Endodermal cell (in vitro differentiated cells): ENCODE data around the gene FNDC5. TPM values are rescaled to one million over a fixed set of nuclear protein-coding genes. Genes with fewer than 3 reads are reported as not detected.

Experiments
- DNase-seq: peaks from one replicate; pipeline ENCODE4 v3.0.0-alpha.2; 2017
- H3K27ac ChIP-seq: 2 replicates; pipeline ENCODE4 v1.5.1; 2013; ENCODE audit warnings: mild to moderate bottlenecking, low read depth, low read length, moderate library complexity
- H3K27me3 ChIP-seq: 2 replicates; pipeline ENCODE4 v1.6.1; 2013; ENCODE audit warnings: mild to moderate bottlenecking, low read length, moderate library complexity; ENCODE audit not compliant: insufficient read depth, control insufficient read depth, poor library complexity, severe bottlenecking
- H3K36me3 ChIP-seq: 2 replicates; pipeline ENCODE4 v1.7.0; 2013; ENCODE audit warnings: mild to moderate bottlenecking, low read length, moderate library complexity; ENCODE audit not compliant: control insufficient read depth, insufficient read depth
- H3K4me1 ChIP-seq: one replicate; pipeline ENCODE4 v1.7.0; 2013; ENCODE audit warnings: low read length; ENCODE audit not compliant: control insufficient read depth, insufficient read depth
- H3K4me3 ChIP-seq: 2 replicates; pipeline ENCODE4 v1.5.1; 2013; ENCODE audit warnings: mild to moderate bottlenecking, low read length, moderate library complexity
- H3K9ac ChIP-seq: 2 replicates; pipeline ENCODE4 v1.6.1; 2013; ENCODE audit warnings: mild to moderate bottlenecking, low read length, moderate library complexity; ENCODE audit not compliant: poor library complexity, severe bottlenecking; ENCODE audit errors: extremely low read depth
- H3K9me3 ChIP-seq: 2 replicates; pipeline ENCODE4 v1.6.1; 2013; ENCODE audit warnings: mild to moderate bottlenecking, low read length, moderate library complexity; ENCODE audit not compliant: control insufficient read depth
- H3K27ac Mint-ChIP-seq: 2 replicates; pipeline ENCODE4 v1.8.0; 2020; ENCODE audit warnings: mixed read lengths
- H3K27me3 Mint-ChIP-seq: 2 replicates; pipeline ENCODE4 v1.8.0; 2021; ENCODE audit warnings: mild to moderate bottlenecking, mixed read lengths; ENCODE audit not compliant: insufficient read depth
- H3K36me3 Mint-ChIP-seq: 2 replicates; pipeline ENCODE4 v1.8.0; 2020; ENCODE audit warnings: low read depth, mixed read lengths
- H3K4me1 Mint-ChIP-seq: 2 replicates; pipeline ENCODE4 v1.8.0; 2020; ENCODE audit warnings: mixed read lengths
- H3K4me3 Mint-ChIP-seq: 2 replicates; pipeline ENCODE4 v1.8.0; 2020; ENCODE audit warnings: mild to moderate bottlenecking, moderate library complexity, mixed read lengths
- H3K9me3 Mint-ChIP-seq: 2 replicates; pipeline ENCODE4 v1.8.0; 2020; ENCODE audit warnings: mild to moderate bottlenecking, mixed read lengths
- WGBS, 2 experiments: methylation state at CpG; one replicate each; pipeline versions ENCODE4 v1.1.5 to v1.1.7; 2013; ENCODE audit warnings: missing lambda C conversion rate in 2 of 2, mixed read lengths in 1 of 2; ENCODE audit not compliant: insufficient coverage in 1 of 2, insufficient read length in 1 of 2; 5-methylcytosine and 5-hydroxymethylcytosine counted together
- total RNA-seq, 2 donors: library from RNA; stranded (reverse); fragmentation: NEBNext Ultra II Directional in 1 of 2; extraction: Animal tissue kit (Norgen Biotek cat#: 25700) in 1 of 2; gene quantifications; 2 replicates in 1 of 2; 3 replicates in 1 of 2; pipeline ENCODE4 v1.2.1, GENCODE V29; 2021
- TF ChIP-seq, protein P1 (sequence below): fragments of 200-600 bp; sonication (generic); conservative IDR thresholded peaks from 2 replicates; pipeline ENCODE4 v1.5.0; 2021; ENCODE audit warnings: antibody characterized with exemption, mild to moderate bottlenecking

FNDC5 gene
- total RNA-seq, 2 donors from 2014 or later, result 6.0 to 7.2 TPM

DNA sequence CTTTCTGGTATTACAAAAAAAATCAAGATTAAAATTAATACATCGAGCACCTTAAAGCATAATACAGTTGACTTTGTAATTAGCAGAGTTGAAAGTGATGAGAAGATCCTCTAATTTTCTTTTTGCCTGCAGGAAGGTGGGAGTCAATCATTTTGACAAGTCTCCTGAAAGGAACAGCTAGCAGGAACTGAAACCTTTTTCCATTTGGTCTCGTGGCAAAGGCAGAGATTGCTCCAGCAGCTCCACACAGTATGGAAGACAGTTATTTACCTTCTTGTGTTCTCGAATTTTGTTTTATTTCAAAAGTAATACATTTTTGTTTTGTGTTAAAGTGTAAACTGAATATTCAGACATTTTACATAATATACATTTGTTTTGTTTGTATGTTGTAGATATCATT is 45.5 kb downstream of the FNDC5 start:
- TF ChIP-seq, protein P1, sequence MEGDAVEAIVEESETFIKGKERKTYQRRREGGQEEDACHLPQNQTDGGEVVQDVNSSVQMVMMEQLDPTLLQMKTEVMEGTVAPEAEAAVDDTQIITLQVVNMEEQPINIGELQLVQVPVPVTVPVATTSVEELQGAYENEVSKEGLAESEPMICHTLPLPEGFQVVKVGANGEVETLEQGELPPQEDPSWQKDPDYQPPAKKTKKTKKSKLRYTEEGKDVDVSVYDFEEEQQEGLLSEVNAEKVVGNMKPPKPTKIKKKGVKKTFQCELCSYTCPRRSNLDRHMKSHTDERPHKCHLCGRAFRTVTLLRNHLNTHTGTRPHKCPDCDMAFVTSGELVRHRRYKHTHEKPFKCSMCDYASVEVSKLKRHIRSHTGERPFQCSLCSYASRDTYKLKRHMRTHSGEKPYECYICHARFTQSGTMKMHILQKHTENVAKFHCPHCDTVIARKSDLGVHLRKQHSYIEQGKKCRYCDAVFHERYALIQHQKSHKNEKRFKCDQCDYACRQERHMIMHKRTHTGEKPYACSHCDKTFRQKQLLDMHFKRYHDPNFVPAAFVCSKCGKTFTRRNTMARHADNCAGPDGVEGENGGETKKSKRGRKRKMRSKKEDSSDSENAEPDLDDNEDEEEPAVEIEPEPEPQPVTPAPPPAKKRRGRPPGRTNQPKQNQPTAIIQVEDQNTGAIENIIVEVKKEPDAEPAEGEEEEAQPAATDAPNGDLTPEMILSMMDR, result no peak
- Histone ChIP-seq H3K9ac (no peak overlapping the region), H3K9me3 (no peaks in the 10 kb centered on the region), H3K4me1 (no peaks in the 10 kb centered on the region), H3K4me3 (no peak overlapping the region), H3K27me3 (no peaks in the 10 kb centered on the region), H3K36me3 (peaks cover 65% of the 10 kb centered on the region), H3K27ac (no peak overlapping the region)
- Mint-ChIP-seq H3K9me3 (no peaks in the 10 kb centered on the region), H3K4me3 (no peak overlapping the region), H3K4me1 (no peaks in the 10 kb centered on the region), H3K36me3 (peaks cover 53% of the 10 kb centered on the region), H3K27me3 (no peaks in the 10 kb centered on the region), H3K27ac (no peak overlapping the region)
- no peak for DNase-seq
- 99 to 100% methylated on average over 2 to 3 of the region's 3 CpGs for WGBS, 2 experiments

DNA sequence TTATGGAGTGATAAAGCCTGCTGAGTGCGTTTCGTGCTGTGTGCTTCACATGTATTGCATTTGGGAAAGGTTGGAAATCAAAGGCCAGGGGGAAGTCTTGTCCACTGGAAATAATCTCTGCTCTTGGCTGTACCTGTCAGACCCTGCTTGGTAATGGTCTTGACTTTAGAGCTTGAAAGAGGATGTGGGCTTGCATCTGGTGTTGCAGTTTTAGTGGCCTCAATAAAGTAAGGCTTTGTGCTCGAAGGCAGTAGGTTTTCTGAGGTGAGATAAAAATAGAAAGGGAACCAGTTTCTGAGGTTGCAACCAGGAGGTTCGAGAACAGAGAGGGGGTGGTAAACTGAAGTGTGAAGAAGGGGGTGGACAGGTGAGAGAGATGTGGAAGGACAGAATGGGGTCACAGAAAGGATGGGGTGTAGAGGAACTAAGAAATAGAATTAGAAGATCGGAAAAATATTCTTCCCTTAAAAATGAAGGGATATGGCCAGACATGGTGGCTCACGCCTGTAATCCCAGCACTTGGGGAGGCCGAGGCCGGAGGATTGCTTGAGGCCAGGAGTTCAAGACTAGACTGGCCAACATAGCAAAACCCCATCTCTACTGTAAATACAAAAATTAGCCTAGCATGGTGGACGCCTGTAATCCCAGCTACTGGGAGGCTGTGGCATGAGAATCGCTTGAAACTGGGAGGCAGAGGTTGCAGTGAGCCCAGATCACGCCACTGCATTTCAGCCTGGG is 51.7 kb downstream of the FNDC5 start:
- Histone ChIP-seq H3K4me1 (peaks cover 3% of the 10 kb centered on the region), H3K4me3 (peak overlapping the region; percentile 100), H3K27ac (no peak overlapping the region), H3K9me3 (peaks cover 6% of the 10 kb centered on the region), H3K27me3 (no peaks in the 10 kb centered on the region), H3K36me3 (peaks cover 30% of the 10 kb centered on the region), H3K9ac (peak overlapping the region; percentile 81)
- peak overlapping the region; percentile 93 for H3K4me3 Mint-ChIP-seq
- no peak for DNase-seq
- H3K9me3 Mint-ChIP-seq, result no peaks in the 10 kb centered on the region
- TF ChIP-seq, protein P1, result no peak
- H3K27me3 Mint-ChIP-seq, result no peaks in the 10 kb centered on the region
- H3K36me3 Mint-ChIP-seq, result peaks cover 29% of the 10 kb centered on the region
- peaks cover 19% of the 10 kb centered on the region for H3K4me1 Mint-ChIP-seq
- H3K27ac Mint-ChIP-seq, result peak overlapping the region; percentile 98
- 78 to 86% methylated on average over 7 to 11 of the region's 11 CpGs for WGBS, 2 experiments

DNA sequence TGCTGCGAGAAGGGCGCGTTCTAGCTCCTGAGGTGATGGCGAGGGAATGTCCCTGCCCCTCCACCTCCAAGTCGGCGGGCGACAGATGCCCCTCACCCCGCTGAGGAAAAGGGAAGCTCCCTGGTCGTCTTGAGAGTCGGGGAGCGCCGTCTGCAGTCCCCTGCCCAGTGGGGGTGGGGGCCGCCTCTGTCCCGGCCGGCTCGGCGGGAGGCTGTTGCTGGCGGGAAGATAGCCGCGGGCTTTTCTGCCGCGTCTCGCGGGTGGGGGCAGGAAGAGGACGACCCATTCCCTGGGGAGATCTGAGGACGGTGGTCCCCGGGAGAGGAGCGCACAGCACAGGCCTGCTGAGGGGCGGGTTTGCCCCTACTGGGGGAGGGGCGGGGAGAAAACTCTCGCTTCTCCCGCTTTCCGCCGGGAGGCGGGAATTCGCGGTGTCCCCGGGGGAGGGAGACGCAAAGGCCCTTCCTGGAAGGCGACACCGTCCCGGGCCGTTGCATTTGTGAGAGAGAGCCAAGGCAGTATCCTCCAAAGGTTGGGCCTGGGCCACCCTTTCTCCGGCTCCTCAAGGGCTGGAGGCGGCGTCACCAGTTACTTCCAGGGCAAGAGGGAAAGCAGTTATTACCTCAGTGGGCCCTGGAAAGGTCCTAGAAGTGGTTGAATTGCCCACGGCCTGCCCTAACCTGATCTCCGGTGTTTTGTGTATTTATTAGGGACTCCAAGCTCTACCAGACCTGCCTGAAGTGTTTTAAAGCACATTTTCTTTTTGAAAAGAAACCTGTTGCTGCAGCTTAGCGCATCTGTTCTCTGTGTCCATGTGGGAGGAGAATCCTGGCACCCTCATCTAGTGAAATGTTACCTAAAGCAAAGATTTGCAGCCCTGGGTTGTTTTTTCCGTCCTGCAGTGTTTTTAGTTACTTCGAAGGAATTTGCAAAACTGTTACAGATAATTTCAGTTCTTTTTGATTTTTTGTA is 52.6 kb downstream of the FNDC5 start:
- no peaks in the 10 kb centered on the region for H3K27me3 ChIP-seq
- H3K9me3 ChIP-seq, result peaks cover 8% of the 10 kb centered on the region

More for the DNA sequence above, 52.6 kb downstream of the FNDC5 start:
- H3K4me1 Mint-ChIP-seq, result peaks cover 24% of the 10 kb centered on the region
- H3K9me3 Mint-ChIP-seq, result peaks cover 2% of the 10 kb centered on the region
- H3K4me3 Mint-ChIP-seq, result peak overlapping the region; percentile 93
- no peaks in the 10 kb centered on the region for H3K27me3 Mint-ChIP-seq
- peak overlapping the region; percentile 98 for H3K27ac Mint-ChIP-seq
- peaks cover 32% of the 10 kb centered on the region for H3K36me3 ChIP-seq
- peak overlapping the region; percentile 94 for H3K27ac ChIP-seq
- TF ChIP-seq, protein P1, result no peak
- peak overlapping the region; percentile 81 for H3K9ac ChIP-seq
- H3K4me1 ChIP-seq, result peaks cover 3% of the 10 kb centered on the region
- peak; percentile 92 for DNase-seq
- 2% methylated on average over 10 to 51 of the region's 51 CpGs for WGBS, 2 experiments
- H3K36me3 Mint-ChIP-seq, result peaks cover 33% of the 10 kb centered on the region
- peak overlapping the region; percentile 100 for H3K4me3 ChIP-seq
